Stimulated activated CD8-positive, alpha-beta memory T cell treated with anti-CD3 and anti-CD28 coated beads, Interleukin-12 subunit alpha, Interleukin-12 subunit beta, amount 100 ng/mL, for 1 hour (primary cell): Measurements from ENCODE around the gene EDEM2.
"Not testable (repeated sequence)": the region's sequence is repeated elsewhere in the genome, so short reads cannot be mapped to it uniquely, and the experiment has no call there.

Experiments
- DNase-seq: peaks from one replicate; pipeline ENCODE4 v3.0.0-alpha.2; 2020; ENCODE audit warnings: low read depth

Gene EDEM2

DNA sequence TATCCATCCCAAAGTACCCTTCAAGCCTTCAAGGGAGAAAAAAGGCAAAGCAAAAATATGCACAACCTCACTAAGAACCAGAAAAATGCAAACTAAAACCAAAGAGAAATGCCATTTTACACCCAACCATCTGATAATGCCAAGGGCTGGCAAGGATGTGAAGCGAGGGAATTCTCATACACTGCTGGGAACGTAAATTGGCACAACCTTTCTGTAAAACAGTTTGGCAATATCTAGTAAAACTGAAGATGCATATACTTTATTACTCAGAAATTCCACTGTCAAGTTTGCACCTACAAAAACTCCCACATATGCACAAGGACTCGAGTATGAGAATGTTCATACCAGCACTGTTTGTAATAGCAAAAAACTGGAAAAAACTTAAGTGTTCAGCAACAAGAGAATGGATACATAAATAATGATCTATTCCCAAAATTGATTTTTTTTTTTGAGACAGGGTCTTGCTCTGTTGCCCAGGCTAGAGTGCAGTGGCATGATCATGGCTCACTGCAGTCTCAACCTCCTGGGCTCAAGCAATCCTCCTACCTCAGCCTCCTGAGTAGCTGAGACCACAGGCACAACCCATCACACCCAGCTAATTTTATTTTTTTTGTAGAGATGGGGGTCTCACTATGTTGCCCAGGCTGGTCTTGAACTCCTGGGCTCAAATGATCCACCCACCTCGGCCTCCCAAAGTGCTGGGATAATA is 21.7 kb upstream of the EDEM2 start:
- not testable (repeated sequence) for DNase-seq

DNA sequence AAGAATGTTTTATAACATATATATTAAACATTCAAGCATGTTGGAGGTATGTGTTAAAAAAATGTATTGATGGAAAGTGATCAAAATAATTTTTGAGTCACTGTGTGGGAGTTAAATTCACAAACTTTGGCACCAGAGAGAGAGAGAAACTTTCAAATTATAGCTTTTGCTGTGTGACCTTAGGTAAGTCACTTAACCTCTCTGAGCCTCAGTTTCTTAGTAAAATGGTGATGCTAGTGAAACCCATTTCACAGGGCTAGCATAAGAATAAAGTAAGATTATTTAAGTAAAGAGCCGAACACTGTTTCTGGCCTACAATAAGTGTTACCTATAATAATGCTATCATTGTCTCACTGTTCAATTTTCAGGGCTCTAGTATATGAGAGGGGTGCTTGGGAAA is 20.7 kb upstream of the EDEM2 start:
- no peak for DNase-seq

DNA sequence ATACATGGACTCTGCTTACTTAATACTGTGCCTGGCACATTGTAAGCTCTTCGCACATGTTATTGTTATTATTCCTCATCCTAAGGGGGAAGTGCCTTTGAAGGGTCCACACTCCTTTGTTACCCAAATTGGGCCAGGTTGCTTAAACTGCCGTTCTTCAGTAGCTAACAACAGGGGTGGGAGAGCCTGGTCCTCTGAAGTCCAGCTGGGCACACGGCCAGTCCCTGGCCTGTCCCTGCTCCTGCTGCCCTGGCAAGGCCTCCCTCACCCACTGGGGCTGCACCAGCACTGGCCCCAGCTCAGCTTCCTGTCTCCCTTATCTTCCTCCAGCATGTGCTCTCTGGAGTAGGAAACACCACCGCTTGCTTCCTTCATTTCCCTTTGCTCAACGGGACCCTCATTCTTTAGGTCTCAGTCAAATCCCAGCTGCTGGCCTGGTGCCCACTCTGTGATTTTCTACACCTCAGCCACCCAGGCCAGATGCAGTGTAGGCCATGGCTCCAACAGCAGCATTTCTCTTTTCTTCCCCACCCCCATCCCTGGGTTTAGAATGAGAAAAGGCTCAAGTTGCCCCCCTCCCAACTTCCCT is 19.2 kb upstream of the EDEM2 start:
- DNase-seq, result no peak

DNA sequence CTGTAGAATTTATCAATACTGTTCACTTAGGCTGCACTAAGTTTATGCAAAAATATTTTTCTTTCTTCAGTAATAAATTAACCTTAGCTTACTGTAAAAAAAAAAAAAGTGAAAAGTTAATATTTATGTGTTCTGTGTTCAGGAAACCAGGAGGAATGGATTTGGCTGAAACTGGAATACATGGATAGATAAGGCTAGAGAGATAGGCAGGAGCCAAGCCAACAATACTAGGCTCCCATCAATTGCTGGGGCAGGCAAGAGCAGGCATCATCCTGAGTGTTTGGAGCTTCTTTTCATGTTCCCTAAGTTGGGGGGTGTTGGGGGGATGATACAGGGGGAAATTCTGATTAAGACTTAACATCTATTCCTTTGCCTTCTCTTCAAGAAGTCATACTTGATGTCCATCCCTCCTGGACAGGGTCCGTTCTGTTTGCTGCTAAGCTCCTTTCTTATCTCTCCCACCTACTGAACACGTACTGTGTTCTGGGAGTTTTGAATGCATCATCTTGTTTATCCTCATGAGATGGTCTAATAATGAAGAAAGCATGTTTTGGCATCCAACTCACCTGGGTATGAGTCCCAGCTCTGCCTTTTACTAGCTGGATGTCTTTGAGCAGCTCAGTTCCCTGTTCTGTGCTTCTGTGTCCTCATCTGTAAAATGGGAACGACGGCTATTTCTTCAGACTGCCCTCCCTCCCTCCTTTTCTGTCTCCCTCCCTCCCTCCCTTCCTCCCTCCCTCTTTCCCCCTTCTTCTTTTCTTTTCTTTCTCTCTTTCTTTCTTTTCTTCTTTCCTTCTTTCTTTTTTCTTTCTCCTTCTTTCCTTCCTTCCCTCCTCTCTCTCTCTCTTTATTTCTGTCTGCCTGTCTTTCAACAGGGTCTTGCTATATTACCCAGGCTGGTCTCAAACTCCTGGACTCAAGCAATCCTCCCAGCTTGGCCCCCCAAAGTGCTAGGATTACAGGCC is 18.4 kb upstream of the EDEM2 start:
- DNase-seq, result no peak

DNA sequence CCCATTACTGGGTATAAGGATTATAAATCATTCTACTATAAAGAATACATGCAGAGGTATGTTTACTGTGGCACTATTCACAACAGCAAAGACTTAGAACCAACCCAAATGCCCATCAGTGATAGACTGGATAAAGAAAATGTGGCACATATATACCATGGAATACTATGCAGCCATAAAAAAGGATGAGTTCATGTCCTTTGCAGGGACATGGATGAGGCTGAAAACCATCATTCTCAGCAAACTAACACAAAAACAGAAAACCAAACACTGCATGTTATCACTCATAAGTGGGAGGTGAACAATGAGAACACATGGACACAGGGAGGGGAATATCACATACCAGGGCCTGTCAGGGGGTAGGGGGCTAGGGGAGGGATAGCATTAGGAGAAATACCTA is 17.4 kb upstream of the EDEM2 start:
- DNase-seq, result not testable (repeated sequence)

DNA sequence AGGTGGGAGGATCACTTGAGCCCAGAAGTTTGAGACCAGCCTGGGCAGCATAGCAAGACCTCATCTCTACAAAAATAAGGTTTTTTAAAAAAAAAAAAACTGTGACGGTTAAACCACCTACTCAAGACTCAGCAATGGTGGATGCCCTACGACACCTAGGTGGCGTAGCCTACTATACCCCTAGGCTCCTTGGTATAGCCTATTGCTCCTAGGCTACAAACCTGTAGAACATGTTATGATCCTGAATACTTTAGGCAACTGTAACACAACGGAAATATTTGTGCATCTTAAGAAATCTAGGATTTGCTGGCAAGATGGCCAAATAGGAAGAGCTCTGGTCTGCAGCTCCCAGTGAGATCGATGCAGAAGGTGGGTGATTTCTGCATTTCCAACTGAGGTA is 13.2 kb upstream of the EDEM2 start:
- DNase-seq, result not testable (repeated sequence)

DNA sequence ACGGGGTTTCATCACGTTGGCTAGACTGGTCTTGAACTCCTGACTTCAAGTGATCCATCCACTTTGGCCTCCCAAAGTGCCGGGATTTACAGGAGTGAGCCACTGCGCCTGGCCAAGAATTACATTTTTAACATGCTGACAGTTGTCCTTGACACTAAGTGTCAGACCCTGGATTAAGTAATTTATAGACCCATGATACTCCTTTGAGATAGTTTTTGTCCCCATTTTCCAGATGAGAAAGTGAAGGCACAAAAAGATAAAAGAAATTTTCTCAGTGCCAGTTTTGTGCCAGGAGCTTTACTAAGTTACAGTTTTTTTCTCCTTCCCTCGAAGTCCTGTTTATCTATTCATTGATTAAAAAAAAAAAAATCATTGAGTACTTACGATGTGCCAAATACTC is 9.8 kb upstream of the EDEM2 start:
- DNase-seq, result no peak

DNA sequence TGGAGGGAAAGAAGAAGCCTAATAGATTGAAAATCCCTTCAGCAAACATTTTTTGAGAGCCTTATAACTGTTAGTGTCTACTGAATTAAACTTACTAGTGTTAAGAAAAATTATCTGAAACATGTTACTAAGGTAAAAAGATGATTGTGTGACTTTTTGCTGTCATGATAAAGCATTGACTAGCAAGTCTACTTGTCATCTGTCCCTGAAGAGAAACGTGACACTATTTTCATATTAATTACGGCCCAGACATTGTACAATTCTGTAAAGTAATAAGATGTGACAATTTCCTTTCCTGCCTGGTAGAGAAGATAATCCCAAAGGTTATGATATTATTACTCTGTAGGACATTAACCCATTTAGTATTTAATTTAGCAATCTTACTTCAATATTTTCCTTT is 8.8 kb upstream of the EDEM2 start:
- DNase-seq, result no peak

DNA sequence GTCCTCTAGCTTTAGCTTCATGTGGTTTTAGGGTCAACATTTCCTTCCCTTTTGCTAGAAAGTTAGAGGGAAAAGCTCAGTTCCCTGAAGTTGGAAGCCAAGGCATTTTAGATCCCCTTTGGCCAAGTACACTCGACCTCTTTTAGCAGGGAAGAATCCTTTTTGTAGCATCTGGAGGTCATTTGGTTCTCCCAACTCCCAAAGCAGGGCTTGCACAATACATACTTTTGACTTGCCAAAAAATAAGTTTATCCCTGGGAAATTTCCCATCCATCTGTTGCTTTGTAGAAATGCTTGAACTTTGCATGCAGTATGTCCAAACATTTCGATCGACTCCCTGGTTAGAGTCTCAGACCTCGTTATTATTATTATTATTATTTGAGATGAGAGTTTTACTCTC is 4.6 kb upstream of the EDEM2 start:
- DNase-seq, result no peak

DNA sequence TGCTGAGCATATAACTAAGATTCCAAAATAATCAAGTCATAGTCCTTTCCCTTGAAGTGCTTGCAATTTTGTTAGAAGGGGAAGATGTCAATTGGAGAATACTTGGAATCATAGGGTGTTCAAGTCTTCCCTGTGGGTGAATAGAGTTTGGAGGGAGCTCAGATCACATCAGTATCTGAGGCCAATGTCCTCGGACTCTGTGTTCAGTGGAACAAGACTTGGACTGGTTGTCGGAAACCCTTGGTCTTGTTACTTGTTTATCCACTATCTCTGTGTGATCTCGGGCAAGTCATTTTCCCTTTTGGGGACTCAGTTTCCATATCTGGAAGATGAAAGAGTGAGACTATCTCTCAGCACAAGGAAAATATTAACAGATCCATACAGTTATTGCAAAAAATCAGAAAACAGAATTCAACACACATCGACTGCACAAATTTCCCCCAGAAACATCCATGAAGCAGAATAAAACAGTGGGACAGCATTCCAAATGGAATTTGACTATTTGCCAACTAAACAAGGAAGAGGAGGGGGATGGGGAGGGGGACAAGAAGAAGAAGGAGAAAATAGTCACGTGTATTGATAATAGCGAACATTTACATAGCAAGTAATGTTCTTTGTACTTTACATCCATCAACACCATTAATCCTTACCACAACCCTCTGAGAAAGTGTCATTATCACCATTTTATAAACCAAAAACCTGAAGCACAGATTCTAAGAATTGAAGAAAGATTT is 3.9 kb upstream of the EDEM2 start:
- DNase-seq, result no peak

DNA sequence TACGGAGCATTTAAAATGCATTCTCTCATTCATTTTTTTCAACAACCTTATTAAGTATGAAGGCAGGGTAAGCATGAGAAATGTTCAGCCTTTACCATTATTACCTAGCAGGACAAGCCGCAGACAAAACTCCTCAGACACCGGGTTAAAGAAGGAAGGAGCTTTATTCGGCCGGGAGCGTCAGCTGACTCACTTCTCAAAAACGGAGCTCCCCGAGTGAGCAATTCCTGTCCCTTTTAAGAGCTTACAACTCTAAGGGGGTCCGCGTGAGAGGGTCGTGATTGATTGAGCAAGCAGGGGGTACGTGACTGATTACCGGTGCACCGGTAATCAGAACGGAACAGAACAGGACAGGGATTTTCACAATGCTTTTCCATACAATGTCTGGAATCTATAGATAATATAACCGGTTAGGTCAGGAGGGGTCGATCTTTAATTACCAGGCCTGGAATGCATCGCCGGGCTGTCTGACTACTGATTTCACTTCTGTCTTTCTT is 487 bp upstream of the EDEM2 start:
- not testable (repeated sequence) for DNase-seq

DNA sequence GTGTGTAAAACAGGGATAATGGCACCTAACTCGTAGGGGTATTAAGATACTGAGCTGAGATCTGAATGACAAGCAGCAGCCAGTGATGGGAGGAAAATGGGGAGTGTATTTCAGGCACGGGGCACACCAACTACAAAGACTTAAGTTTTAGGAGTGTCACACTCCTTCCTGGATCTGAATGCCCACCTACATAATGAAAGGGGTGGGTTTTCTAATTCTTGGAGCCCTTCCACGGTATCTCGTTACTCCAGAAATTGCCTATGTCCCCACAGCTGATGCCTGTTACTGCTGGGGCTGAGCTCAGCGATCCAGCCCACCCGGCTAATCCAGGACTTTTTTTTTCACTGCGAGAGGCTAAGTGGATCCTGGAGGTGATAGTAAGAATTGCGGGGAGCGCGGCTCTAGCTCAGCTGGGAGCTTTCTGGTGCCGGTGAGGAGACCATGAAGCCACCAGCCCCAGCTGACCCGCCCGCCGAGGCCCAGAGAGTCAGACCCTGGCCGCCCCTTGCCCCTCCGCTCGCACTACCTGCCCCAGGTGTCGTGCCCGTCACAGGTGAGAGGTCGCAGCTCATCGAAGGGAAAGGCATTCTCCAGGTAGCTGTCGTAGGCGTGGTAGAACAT is 727 bp downstream of the EDEM2 start:
- DNase-seq, result no peak

DNA sequence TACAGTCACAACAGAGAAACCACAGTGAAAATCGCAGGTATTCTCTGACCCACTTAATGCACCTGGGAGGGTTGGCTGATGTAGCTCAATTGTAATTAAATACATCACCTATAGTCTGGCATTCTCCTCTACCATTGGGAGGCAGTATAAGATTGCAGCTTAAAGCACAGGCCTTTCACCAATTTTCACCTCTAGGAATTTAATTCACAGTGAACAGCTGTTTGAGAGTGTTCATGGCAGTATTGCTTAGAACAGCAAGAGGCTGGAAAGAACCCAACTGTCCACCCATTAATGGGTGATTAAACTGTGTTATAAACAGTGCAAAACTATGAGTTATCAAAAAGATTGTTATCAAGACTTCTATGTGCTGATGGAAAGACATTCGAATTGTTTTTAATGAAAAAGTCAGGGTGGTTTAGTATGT is 2.0 kb downstream of the EDEM2 start:
- DNase-seq, result no peak

DNA sequence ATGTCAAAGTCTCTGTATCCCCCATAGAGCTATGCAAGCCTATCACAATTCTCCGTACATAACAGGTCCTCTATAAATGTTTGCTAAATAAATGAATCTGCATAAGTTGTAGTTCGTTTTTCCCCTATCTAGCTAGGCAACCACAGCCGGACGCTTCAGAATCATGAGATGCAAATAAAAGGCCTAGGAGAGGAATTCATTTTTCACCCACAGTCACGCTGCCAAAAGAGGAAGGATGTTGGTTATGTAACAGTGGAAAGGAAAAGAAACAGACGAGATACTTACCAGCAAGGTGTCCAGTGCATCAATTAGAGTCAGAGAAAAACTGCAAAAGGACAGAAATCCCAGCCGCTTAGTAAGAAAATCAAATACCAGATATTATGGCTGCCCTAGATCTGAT is 2.4 kb downstream of the EDEM2 start:
- no peak for DNase-seq

DNA sequence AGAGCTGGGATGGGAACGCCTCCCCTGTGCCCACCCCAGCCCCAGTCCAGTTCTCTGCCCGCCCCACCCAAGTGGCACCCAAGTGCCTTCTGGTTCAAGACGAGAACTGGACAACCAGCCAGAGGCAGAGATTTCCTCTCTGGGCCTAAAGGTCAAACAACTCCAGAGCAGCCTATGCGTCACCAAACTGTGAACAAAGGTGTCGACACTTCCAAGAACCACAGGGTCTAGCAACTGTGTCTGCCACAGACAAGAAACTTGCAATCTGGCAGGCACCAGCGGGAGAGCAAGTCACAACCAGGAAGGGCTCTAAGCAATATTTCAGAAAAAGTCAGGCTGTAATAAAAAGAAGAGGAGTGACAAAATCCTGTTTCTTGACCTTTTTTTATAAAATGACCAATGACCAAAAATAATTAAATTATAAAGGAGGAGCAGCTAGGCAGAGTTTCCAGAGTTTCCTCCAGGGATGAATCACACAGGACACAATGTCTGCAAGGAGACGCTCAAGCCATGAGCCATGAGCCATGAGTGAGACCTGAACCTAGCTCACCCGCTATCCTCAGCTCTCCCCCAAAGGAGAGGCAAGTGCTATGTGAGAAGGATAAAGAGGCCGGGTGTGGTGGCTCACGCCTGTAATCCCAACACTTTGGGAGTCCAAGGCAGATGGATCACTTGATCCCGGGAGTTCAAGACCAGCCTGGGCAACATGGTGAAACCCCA is 11.1 kb downstream of the EDEM2 start:
- DNase-seq, result no peak

DNA sequence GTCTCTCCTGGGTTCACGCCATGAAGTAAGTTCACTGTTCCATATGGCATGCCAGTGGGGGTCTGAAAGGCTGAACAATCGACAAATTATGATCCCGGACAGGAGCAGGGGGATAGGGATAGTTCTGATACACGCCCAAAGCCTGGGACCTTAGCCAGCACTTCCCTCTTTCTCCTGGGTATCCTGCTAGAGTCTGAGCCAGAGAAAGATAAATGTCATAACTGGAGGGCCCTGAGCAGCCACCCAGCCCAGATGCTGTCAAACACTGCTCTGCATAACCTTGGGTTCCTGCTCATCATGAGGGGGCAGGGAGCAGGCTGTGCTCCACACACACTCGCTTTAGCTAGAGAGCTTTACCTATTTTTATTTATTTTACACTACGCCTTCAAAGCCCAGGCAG is 12.3 kb downstream of the EDEM2 start:
- no peak for DNase-seq

DNA sequence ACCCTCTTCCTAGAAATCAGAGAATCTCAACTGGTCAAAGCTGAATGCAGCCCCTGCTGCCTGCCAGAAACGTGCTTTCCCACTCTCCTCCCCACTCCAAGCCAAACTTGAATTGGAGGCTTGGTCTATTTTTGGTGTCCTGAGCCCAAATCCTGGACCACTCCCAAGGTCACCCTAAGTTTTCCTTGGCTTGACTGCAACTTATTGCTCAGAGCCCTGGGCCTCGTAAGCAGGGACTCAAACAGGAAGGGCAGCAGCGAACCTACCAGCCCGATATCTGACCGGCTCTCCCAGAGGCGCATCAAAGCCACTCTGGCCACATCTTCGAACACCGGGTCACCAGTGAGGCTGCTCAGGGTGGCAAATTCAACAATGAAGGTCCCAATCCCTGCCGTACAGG is 12.7 kb downstream of the EDEM2 start:
- no peak for DNase-seq

DNA sequence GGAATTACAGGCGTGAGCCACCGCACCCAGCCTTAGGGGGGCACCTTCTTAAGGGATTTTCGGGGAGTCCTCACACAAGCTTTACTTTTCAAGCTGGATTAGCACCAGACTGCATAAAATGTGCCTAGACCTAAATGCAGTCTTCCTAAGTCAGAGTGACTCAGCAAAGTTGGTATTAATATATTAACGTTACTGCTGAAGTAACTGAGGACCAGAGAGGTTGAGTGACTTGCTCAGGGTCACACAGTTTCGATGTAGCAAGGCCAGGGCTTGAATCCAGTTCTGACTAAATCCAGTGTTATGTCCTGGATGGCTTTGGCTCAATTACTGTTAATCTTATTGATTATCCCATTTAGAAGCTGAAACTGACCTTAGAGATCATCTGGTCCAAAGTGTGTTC is 13.4 kb downstream of the EDEM2 start:
- no peak for DNase-seq

DNA sequence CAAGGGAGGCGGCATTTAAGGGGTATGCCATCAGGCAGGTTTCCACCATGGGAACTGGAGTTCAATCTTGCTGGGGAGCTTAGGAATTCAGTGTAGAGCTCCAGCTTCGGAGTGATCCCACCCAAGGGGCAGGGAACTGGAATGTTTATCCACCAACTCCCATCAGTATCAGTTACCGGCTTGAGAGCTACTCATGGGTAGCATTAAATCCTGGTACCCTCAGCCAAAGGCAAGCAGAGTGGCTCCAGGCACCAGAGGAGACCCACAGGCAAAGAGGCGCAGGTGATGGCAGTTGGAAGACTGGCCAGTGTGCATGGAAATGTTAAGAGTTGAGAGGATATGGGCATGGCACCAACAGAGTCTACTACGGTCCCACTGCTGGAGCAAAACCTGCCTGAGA is 14.1 kb downstream of the EDEM2 start:
- DNase-seq, result no peak

DNA sequence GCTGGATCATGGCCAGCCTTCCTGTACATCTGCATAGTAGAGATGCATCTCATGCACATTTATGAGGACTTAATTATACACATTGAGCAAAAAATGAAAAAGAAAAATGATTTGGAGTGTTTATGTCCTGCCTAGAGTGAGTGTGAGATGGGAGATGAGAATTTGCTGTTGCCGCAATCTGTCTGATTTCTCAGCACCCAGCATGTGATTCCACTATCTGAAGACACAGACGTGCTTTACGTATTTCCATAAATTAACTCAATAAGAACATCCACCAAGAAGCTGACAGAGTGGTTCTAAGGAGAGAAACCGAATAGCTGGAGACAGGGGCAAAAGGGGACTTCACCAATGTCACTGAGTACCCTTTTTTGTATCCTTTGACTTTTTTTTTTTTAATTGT is 15.2 kb downstream of the EDEM2 start:
- DNase-seq, result no peak

DNA sequence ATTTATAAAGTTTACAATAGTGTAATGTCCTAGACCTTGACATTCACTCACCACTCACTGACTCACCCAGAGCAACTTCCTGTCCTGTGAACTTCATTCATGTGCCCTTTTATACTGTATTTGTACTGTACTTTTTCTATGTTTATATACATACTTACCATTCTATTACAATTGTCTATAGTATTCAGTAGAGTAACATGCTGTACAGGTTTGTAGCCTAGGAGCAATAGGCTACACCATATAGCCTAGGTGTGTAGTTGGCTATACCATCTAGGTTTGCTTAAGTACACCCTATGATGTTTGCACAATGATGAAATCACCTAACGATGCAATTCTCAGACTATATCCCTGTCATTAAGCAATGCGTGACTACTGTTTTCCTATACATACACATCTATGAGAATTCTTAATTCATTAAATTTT is 17.5 kb downstream of the EDEM2 start:
- no peak for DNase-seq
